Right cardiac atrium (tissue), 5 donors: Measurements from ENCODE around the gene GSC. TPM values are rescaled to one million over a fixed set of nuclear protein-coding genes. Genes with fewer than 3 reads are reported as not detected.

Experiments used
- ATAC-seq, 2 donors: fragments of 200-7000 bp; cut with Tn5 transposase; one replicate each; pipeline versions ENCODE4 v1.8.0 to v1.9.1; 2020; ENCODE audit warnings: moderate library complexity in 2 of 2, mild to moderate bottlenecking in 1 of 2
- DNase-seq, 3 donors: peaks; one replicate each; pipeline ENCODE4 v3.0.0-alpha.2; 2020
- H3K27ac ChIP-seq: one replicate; pipeline ENCODE4 v1.5.1; 2013; ENCODE audit warnings: mild to moderate bottlenecking, low read length, control low read depth, moderate library complexity
- H3K27me3 ChIP-seq: one replicate; pipeline ENCODE4 v1.6.1; 2013; ENCODE audit not compliant: control insufficient read depth, insufficient read depth
- H3K4me1 ChIP-seq: one replicate; pipeline ENCODE4 v1.6.1; 2013; ENCODE audit warnings: low read length; ENCODE audit not compliant: control insufficient read depth, insufficient read depth
- H3K4me3 ChIP-seq: one replicate; pipeline ENCODE4 v1.5.1; 2013; ENCODE audit warnings: low read length, control low read depth
- H3K9me3 ChIP-seq: one replicate; pipeline ENCODE4 v1.6.1; 2013; ENCODE audit warnings: low read length; ENCODE audit not compliant: control insufficient read depth
- WGBS: extraction: QIAGEN DNeasy Blood & Tissue Kit; methylation state at CpG from one replicate; pipeline ENCODE4 v1.1.7; 2013; 5-methylcytosine and 5-hydroxymethylcytosine counted together
- intact Hi-C, 4 donors: fragments of 100-400 bp; cut with DNase I; formaldehyde crosslinking; loops; one replicate each; pipeline versions ENCODE4 v1.11.0 to v1.14.0; 2022 to 2023
- polyA plus RNA-seq: library from polyadenylated mRNA; stranded (reverse); fragments of 200-250 nt; gene quantifications from one replicate; pipeline ENCODE4 v1.2.3, GENCODE V29; 2013
- total RNA-seq, 4 donors: library from RNA; stranded (reverse); fragmentation: NEBNext Ultra II Directional; extraction: Animal tissue kit (Norgen Biotek cat#: 25700); gene quantifications; one replicate each; pipeline ENCODE4 v1.2.1, GENCODE V29; 2021
- donor health status: healthy with polysubstance abuse.
- donor health status: DM: no; HTN: yes; CAD: no.
- donor health status: DM: no; HTN: no; CAD: no.
- donor health status: DM: no; HTN: yes; CAD: no; lungs with severe emphysema.
- donor health status: DM: yes; HTN: yes; CAD: no.

The GSC gene
- total and polyA plus RNA-seq, 5 donors = 0.14 TPM; not detected in 4

GRCh38 chr14:94771158-94771905, 1.4 kb upstream of the GSC start:
- ATAC-seq (no peak), DNase-seq (no peak)
- Histone ChIP-seq H3K27ac (no peak overlapping the region), H3K4me3 (no peak overlapping the region), H3K9me3 (no peaks in the 10 kb centered on the region), H3K4me1 (peaks cover 3% of the 10 kb centered on the region), H3K27me3 (peaks cover 4% of the 10 kb centered on the region)
- intact Hi-C loops = no loop called here
- WGBS = 19% methylated on average over 54 of the region's 54 CpGs

DNA sequence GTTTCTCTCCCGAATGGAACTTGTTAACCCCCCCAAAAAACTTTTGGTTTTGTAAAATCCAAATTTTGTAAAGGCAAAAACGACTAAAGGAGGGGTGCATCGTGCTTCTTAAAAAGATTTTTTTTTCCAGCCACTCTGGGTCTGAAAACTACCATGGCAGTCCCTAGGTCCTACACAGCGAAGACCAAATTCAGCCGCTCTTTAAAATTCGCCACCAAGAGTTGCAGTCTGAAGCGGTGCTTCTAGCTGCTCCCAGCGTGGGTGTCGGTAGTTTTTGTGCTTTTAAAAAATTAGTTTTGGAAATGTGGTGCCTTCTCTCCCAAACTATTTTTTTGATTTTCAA, 873 bp upstream of the GSC start:
- Histone ChIP-seq H3K27ac (no peak overlapping the region), H3K4me3 (no peak overlapping the region), H3K9me3 (no peaks in the 10 kb centered on the region), H3K4me1 (peaks cover 3% of the 10 kb centered on the region), H3K27me3 (no peaks in the 10 kb centered on the region)
- no peak for ATAC-seq
- no peak for DNase-seq
- intact Hi-C loops = no loop called here
- WGBS = 31% methylated on average over 9 of the region's 9 CpGs

GRCh38 chr14:94770251-94770749, 387 bp upstream of the GSC start:
- intact Hi-C loops = no loop called here
- no peak for ATAC-seq
- H3K4me3 ChIP-seq = peak overlapping the region; percentile 38
- WGBS = 6% methylated on average over 18 of the region's 18 CpGs
- DNase-seq = no peak
- H3K4me1 ChIP-seq = peaks cover 3% of the 10 kb centered on the region
- H3K9me3 ChIP-seq = no peaks in the 10 kb centered on the region
- H3K27me3 ChIP-seq = no peaks in the 10 kb centered on the region
- no peak overlapping the region for H3K27ac ChIP-seq

- ATAC-seq (no peak), DNase-seq (peak in 2 of 3 donors; percentile 22 to 59)
- 3% methylated on average over 82 of the region's 82 CpGs for WGBS
- Histone ChIP-seq H3K27ac (no peak overlapping the region), H3K4me1 (peaks cover 3% of the 10 kb centered on the region), H3K27me3 (no peaks in the 10 kb centered on the region), H3K9me3 (no peaks in the 10 kb centered on the region), H3K4me3 (peak overlapping the region; percentile 38)
- intact Hi-C loops = no loop called here
Observed at GRCh38 chr14:94768521-94769390, 1.2 kb downstream of the GSC start.

DNA sequence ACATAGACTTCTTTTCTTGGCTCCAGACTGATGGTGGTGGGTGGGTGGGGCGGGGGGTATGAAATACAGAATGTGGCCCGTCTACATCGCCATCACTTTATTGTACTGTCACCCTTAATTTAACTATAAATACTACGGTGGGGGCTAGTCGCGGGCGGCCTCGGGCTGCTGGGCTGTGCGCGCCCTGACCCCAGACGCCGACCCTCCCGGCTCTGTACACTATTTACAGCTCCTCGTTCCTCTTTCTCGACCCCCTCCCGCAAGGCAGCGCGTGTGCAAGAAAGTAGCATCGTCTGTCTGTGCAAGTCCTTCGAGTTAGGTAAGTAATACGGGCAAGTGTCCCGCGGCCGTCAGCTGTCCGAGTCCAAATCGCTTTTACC, 1.8 kb downstream of the GSC start:
- no peaks in the 10 kb centered on the region for H3K27me3 ChIP-seq
- H3K4me3 ChIP-seq = peak overlapping the region; percentile 38
- ATAC-seq (no peak), DNase-seq (no peak)
- WGBS = 11% methylated on average over 26 of the region's 26 CpGs
- H3K27ac ChIP-seq = no peak overlapping the region
- no peaks in the 10 kb centered on the region for H3K9me3 ChIP-seq
- H3K4me1 ChIP-seq = peaks cover 3% of the 10 kb centered on the region
- intact Hi-C loops = no loop called here

- Histone ChIP-seq H3K27me3 (no peaks in the 10 kb centered on the region), H3K4me1 (peaks cover 3% of the 10 kb centered on the region), H3K27ac (no peak overlapping the region), H3K4me3 (no peak overlapping the region), H3K9me3 (no peaks in the 10 kb centered on the region)
- DNase-seq = no peak
- intact Hi-C loops = no loop called here
- no peak for ATAC-seq
- WGBS = 19% methylated on average over 27 of the region's 27 CpGs
Observed at GRCh38 chr14:94767321-94767878, 2.5 kb downstream of the GSC start.

DNA sequence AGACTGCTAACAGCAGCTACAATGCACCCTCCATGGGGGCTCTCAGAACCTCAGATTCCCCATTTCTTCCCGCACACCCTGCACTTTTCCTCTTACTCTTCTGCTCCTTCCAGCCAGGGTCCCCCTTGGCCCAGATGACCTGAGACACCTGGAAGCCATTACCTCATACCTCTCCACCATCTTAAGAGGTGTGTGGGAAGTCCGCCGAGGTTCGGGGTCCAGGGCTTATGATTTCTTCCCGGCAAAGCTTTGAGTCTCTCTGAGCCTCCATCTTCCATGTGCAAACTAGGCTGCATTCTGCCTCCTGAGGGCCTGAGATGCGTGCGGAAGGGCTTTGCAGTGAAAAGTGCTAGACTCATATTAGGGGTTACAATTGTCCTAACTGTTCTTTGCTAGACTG, 5.3 kb downstream of the GSC start:
- Histone ChIP-seq H3K4me3 (no peak overlapping the region), H3K4me1 (peaks cover 3% of the 10 kb centered on the region), H3K9me3 (no peaks in the 10 kb centered on the region), H3K27ac (no peak overlapping the region), H3K27me3 (no peaks in the 10 kb centered on the region)
- no peak for ATAC-seq
- intact Hi-C loops = no loop called here
- 65% methylated on average over 7 of the region's 7 CpGs for WGBS
- no peak for DNase-seq

- intact Hi-C loops = no loop called here
- no peaks in the 10 kb centered on the region for H3K4me1 ChIP-seq
Observed at GRCh38 chr14:94762431-94762830, 7.5 kb downstream of the GSC start.

GRCh38 chr14:94761997-94762377, 7.9 kb downstream of the GSC start:
- WGBS = 73% methylated on average over 10 of the region's 10 CpGs
- DNase-seq = no peak
- ATAC-seq = no peak
- Histone ChIP-seq H3K9me3 (no peaks in the 10 kb centered on the region), H3K4me1 (no peaks in the 10 kb centered on the region), H3K27ac (no peak overlapping the region), H3K4me3 (no peak overlapping the region), H3K27me3 (no peaks in the 10 kb centered on the region)
- intact Hi-C loops = no loop called here

More at GRCh38 chr14:94762431-94762830, 7.5 kb downstream of the GSC start:
- WGBS = 67% methylated on average over 7 of the region's 7 CpGs
- Histone ChIP-seq H3K4me3 (no peak overlapping the region), H3K9me3 (no peaks in the 10 kb centered on the region), H3K27ac (no peak overlapping the region), H3K27me3 (no peaks in the 10 kb centered on the region)
- ATAC-seq = no peak
- no peak for DNase-seq

DNA sequence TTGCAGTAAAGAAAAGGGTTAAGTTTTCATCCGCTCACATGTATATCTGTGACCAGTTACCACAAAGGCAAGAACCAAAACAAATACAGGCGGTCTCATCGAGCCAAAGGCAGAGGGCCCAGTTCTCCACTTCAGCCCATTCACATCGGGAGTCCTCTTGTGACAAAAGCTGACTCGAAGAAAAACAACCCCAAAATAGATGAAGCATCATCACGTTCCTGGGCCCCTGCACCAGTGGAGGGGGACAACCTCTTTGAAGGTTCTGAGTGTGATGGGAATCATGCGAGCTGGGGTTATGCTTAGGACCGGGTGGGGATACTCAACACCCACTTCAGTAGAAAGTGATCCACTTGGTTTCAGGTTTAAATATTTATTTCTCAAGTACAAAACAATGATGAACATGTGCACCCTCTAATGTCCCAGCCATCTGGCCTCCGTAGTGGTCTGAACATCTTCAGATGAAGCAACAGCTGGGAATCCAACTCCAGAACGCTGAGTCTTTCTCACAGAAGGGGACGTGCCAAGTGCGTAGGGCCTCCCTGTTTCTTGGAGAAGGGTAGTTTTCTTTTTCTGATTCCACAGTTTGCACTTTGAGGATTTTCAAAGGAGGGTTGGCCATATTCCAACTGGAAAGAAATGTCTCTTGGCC, 8.4 kb downstream of the GSC start:
- H3K4me3 ChIP-seq = no peak overlapping the region
- no peaks in the 10 kb centered on the region for H3K4me1 ChIP-seq
- DNase-seq (no peak), ATAC-seq (no peak)
- intact Hi-C loops = no loop called here
- WGBS = 56% methylated on average over 12 of the region's 12 CpGs
- H3K27ac ChIP-seq = no peak overlapping the region
- H3K9me3 ChIP-seq = no peaks in the 10 kb centered on the region
- no peaks in the 10 kb centered on the region for H3K27me3 ChIP-seq
